ENCODE measurements around the gene IFI6.
"Not testable (repeated sequence)": the region's sequence is repeated elsewhere in the genome, so short reads cannot be mapped to it uniquely, and the experiment has no call there.

IFI6 gene

DNA sequence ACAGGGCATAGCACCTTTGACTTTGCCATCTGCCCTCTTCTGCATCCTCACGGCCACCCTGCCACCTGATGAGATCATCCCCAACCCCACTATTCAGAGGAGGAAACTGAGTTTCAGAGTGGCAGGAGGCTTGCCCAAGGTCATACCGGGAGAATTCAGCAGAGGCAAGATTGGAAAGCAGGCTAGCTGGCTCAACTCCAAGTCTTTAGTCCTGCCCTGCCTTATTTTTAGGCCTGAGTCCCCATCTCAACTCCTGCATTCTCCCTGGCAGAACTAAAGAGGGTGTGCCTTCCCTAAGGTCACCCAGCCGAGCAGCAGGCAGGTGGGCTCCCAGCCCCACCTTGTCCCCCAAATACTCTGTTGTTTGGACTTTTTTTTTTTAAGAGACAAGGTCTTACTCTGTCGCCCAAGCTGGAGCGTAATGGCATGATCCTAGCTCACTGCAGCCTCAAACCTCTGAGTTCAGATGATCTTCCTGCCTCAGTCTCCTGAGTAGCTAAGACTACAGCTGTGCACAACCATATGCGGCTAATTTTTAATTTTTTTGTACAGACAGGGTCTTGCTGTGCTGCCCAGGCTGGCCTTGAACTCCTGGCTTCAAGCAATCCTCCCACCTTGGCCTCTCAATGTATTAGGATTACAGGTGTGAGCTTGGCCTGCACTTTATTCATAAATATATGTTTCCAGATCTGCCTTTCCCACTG lies 23.2 kb downstream of the IFI6 start:
- H3K4me3 ChIP-seq (ENCODE audit: low read depth, low read length) = no peak overlapping the region
- TF ChIP-seq, protein P1, sequence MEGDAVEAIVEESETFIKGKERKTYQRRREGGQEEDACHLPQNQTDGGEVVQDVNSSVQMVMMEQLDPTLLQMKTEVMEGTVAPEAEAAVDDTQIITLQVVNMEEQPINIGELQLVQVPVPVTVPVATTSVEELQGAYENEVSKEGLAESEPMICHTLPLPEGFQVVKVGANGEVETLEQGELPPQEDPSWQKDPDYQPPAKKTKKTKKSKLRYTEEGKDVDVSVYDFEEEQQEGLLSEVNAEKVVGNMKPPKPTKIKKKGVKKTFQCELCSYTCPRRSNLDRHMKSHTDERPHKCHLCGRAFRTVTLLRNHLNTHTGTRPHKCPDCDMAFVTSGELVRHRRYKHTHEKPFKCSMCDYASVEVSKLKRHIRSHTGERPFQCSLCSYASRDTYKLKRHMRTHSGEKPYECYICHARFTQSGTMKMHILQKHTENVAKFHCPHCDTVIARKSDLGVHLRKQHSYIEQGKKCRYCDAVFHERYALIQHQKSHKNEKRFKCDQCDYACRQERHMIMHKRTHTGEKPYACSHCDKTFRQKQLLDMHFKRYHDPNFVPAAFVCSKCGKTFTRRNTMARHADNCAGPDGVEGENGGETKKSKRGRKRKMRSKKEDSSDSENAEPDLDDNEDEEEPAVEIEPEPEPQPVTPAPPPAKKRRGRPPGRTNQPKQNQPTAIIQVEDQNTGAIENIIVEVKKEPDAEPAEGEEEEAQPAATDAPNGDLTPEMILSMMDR (IDR thresholded peaks at IDR 0.05; ENCODE audit: borderline replicate concordance, insufficient read depth, low read depth, low read length) = no peak

DNA sequence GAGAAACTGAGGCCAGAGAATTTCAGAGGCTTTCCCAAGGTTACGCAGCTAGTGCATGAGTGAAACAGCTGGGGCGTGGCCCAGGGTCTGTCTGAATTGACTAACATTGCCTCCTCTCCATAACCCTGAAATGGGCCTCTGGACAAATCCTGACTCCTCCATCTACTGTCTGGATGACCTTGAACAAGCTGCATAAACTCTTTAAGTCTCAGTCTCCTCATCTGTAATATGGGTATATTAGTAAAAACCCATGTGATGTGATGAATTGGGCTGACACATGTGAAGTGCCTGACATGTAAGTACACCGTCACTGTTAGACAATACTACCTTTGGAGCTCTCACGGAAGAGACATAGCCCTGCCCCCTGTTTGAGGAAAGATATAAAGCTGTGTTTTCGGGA lies 24.7 kb downstream of the IFI6 start:
- H3K4me3 ChIP-seq (ENCODE audit: low read depth, low read length) = no peak overlapping the region
- TF ChIP-seq, protein P1 (IDR thresholded peaks at IDR 0.05; ENCODE audit: borderline replicate concordance, insufficient read depth, low read depth, low read length) = no peak

DNA sequence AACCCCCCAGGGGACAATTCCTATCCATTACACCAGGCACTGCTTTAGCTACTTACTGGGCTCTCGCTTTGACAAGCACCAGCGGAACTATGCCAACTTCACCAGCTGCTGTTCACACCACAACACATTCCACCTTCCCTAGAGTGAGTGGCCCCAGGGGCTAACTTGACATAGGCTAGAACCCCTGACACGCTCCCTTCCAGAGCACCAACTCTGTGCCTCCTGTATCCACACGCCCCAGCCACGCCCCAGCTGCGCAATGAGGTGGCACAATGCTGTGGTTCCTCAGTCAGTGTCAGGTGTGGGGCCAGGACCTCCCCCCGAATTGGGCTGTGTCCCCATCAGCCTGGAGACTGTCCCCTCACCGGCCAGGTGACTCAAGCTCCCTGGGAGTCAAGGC lies 25.3 kb downstream of the IFI6 start:
- TF ChIP-seq, protein P1 (IDR thresholded peaks at IDR 0.05; ENCODE audit: borderline replicate concordance, insufficient read depth, low read depth, low read length) = no peak
- H3K4me3 ChIP-seq (ENCODE audit: low read depth, low read length) = no peak overlapping the region

DNA sequence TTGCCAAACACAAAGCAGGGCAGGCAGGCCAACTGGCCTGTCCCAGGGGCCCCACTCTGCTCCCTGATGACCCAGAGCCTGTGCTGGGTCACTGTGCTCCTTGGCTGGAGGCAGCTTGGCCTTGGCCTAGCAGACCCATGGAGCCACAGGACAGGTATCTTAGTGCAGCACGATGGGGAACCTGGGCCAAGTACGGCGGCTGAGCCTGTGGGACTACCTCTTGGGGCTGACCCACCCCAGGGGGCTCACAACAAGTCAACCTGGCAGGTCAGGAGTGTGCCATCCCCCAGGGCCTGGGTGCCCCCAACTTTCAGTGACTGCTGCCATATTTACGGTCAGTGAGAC lies 26.9 kb downstream of the IFI6 start:
- no peak overlapping the region for H3K4me3 ChIP-seq (ENCODE audit: low read depth, low read length)
- TF ChIP-seq, protein P1 (IDR thresholded peaks at IDR 0.05; ENCODE audit: borderline replicate concordance, insufficient read depth, low read depth, low read length) = no peak

DNA sequence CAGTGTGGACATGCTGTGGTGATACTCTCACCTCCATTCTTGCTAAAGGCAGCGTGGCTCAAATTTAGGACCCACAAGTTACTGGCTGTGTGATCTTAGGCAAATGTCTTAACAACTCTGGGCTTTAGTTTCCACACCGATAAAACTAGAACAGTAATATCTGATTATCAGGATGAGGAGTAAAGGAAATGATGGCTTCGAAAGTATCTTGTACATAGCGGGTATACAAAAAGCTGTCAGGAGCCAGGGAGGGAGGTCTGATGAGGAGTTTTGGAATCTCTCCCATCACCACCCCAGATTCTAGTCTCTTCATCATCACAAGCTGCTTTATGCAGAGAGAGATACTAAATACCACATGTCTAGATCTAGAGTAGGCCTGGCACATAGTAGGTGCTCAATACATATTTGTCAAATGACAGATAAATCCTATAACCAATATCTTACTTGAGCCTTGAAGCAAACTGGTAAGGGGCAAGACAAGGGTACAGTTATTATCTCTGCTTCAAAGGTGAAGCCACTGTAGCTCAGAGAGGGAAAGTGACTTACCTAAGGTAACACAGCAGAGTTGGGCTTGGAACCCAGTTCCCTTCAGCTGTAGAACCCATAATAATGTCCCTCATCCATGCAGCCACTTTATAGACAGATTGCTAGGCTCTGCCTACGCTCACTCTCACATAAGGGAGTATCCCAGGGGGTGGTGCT lies 27.5 kb downstream of the IFI6 start:
- TF ChIP-seq, protein P1 (IDR thresholded peaks at IDR 0.05; ENCODE audit: borderline replicate concordance, insufficient read depth, low read depth, low read length) = no peak

DNA sequence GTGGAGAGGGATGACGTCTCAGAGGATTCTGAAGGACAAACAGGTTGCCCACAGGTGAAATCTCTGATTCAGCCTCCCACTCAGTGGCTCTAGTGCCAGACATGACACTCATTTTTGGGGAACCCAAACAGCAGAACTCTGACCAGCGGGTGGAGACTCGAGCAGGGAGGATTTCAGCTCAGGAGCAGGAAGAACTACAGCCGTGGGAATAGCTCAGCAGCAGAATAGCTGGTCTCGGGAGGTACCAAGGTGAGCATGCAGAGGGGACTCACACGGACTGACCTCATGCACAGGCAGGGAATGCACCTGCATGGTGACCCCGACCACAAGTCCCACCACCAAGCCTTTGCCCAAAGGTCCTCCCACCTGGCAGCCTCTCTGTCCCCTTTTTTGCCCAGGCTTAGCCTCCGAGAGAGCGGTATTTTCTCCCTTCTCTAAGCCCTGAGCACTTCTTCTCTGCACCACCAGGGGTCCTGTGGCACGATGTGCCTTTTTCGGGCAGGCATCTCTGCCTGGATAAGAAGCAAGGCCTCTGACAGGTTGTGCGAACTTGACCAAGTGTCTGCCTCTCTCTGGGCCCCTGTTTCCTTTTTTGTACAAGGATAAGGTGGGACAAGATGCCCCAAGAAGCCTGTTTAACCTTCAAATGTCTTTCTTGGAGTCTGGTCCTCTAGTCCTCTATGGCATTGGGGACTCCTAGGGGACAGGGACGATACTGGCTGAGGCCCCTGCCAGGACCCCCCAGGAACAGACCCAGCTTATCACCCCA lies 28.2 kb downstream of the IFI6 start:
- no peak overlapping the region for H3K4me3 ChIP-seq (ENCODE audit: low read depth, low read length)
- TF ChIP-seq, protein P1 (IDR thresholded peaks at IDR 0.05; ENCODE audit: borderline replicate concordance, insufficient read depth, low read depth, low read length) = peak; percentile 86

More for the DNA sequence above, 27.5 kb downstream of the IFI6 start:
- H3K4me3 ChIP-seq (ENCODE audit: low read depth, low read length) = no peak overlapping the region

DNA sequence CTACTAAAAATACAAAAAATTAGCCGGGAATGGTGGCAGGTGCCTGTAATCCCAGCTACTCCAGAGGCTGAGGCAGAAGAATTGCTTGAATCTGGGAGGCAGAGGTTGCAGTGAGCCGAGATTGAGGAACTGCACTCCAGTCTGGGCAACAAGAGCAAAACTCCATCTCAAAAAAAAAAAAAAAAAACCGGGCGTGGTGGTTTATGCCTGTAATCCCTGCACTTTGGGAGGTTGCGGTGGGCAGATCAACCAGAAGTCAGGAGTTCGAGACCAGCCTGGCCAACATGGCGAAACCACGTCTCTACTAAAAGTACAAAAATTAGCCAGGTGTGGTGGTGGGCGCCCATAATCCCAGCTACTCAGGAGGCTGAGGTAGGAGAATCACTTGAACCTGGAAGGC lies 31.5 kb downstream of the IFI6 start:
- not testable (repeated sequence) for H3K4me3 ChIP-seq (ENCODE audit: low read depth, low read length)

Measured in GM12875 (cell line).